Measurements from ENCODE around the gene PSMG2. TPM values are rescaled to one million over a fixed set of nuclear protein-coding genes. Genes with fewer than 3 reads are reported as not detected.

PSMG2 gene
- total and polyA plus RNA-seq, 4 donors = 53.9 to 94.0 (median 72.1) TPM

Other genes starting within 250 kb of the PSMG2 start
- gene SPIRE1, start 44.9 kb upstream of the PSMG2 start, total RNA-seq = 10 to 100 TPM; 41.4 to 48.5 TPM
- 10 to 100 TPM; 14.9 to 15.0 TPM for gene SPIRE1, start 44.9 kb upstream of the PSMG2 start, polyA plus RNA-seq
- gene CEP76, start 319 bp upstream of the PSMG2 start, total RNA-seq = 1 to 10 TPM; 3.9 to 7.3 TPM
- gene CEP76, start 319 bp upstream of the PSMG2 start, polyA plus RNA-seq = 1 to 10 TPM; 2.6 to 2.8 TPM
- 10 to 100 TPM; 37.2 to 52.9 TPM for gene PTPN2, start 181.2 kb downstream of the PSMG2 start, total RNA-seq
- 10 to 100 TPM; 26.6 to 37.7 TPM for gene PTPN2, start 181.2 kb downstream of the PSMG2 start, polyA plus RNA-seq
- gene SEH1L, start 245.0 kb downstream of the PSMG2 start, total RNA-seq = 10 to 100 TPM; 33.0 to 45.9 TPM
- gene SEH1L, start 245.0 kb downstream of the PSMG2 start, polyA plus RNA-seq = 10 to 100 TPM; 10.8 to 16.4 TPM